NCI-H2107 (cell line): ENCODE measurements around the gene CHCHD6.

Experiments
- DNase-seq: peaks from one replicate; lab custom pipeline; 2025; lab: John Stamatoyannopoulos, UW

Gene CHCHD6

GRCh38 chr3:126703512-126704493 lies at the start of gene CHCHD6:
TSS of gene CHCHD6 (plus strand) at chr3:126704240. CDS start at chr3:126704313, 73 bp downstream.
- peak; percentile 97 for DNase-seq

GRCh38 chr3:126654571-126655383 lies 49.3 kb upstream of the CHCHD6 start, which contains the start of gene TXNRD3:
TSS of gene TXNRD3 (minus strand) at chr3:126655124.
- peak; percentile 74 for DNase-seq

- DNase-seq: no peak
Measured at GRCh38 chr3:126655887-126656286, 48.2 kb upstream of the CHCHD6 start.

- no peak for DNase-seq
Measured at GRCh38 chr3:126656371-126657134, 47.5 kb upstream of the CHCHD6 start.

GRCh38 chr3:126657901-126658300 lies 46.1 kb upstream of the CHCHD6 start:
- no peak for DNase-seq

GRCh38 chr3:126658584-126658983 lies 45.5 kb upstream of the CHCHD6 start:
- DNase-seq: no peak

- no peak for DNase-seq
Measured at GRCh38 chr3:126659915-126660886, 43.8 kb upstream of the CHCHD6 start.

GRCh38 chr3:126661532-126662364 lies 42.3 kb upstream of the CHCHD6 start:
- no peak for DNase-seq

- DNase-seq: no peak
Measured at GRCh38 chr3:126663257-126663656, 40.8 kb upstream of the CHCHD6 start.

GRCh38 chr3:126663750-126664149 lies 40.3 kb upstream of the CHCHD6 start:
- no peak for DNase-seq

- DNase-seq: no peak
Measured at GRCh38 chr3:126664591-126665214, 39.3 kb upstream of the CHCHD6 start.

- no peak for DNase-seq
Measured at GRCh38 chr3:126665221-126665936, 38.7 kb upstream of the CHCHD6 start.

GRCh38 chr3:126665959-126666657 lies 37.9 kb upstream of the CHCHD6 start:
- no peak for DNase-seq

GRCh38 chr3:126666658-126667528 lies 37.1 kb upstream of the CHCHD6 start:
- DNase-seq: no peak

GRCh38 chr3:126667631-126668449 lies 36.2 kb upstream of the CHCHD6 start:
- DNase-seq: no peak
